Peyer's patch (tissue), 4 donors: ENCODE results near the gene HES4.

ENCODE experiments used
- CTCF ChIP-seq, 6 experiments: fragments of 450-650 bp in 4 of 6; fragments of 200-600 bp in 2 of 6; sonication (generic) in 1 of 6; IDR thresholded peaks; one replicate each; pipeline ENCODE4 v1.5.1; 2017 to 2019; ENCODE audit warnings: antibody characterized with exemption in 6 of 6, mild to moderate bottlenecking in 3 of 6, moderate library complexity in 1 of 6
- POLR2A ChIP-seq, 2 donors: fragments of 450-650 bp; IDR thresholded peaks; one replicate each; pipeline ENCODE4 v1.5.1; 2017; ENCODE audit warnings: antibody characterized with exemption in 2 of 2, mild to moderate bottlenecking in 2 of 2, moderate library complexity in 2 of 2

DNA sequence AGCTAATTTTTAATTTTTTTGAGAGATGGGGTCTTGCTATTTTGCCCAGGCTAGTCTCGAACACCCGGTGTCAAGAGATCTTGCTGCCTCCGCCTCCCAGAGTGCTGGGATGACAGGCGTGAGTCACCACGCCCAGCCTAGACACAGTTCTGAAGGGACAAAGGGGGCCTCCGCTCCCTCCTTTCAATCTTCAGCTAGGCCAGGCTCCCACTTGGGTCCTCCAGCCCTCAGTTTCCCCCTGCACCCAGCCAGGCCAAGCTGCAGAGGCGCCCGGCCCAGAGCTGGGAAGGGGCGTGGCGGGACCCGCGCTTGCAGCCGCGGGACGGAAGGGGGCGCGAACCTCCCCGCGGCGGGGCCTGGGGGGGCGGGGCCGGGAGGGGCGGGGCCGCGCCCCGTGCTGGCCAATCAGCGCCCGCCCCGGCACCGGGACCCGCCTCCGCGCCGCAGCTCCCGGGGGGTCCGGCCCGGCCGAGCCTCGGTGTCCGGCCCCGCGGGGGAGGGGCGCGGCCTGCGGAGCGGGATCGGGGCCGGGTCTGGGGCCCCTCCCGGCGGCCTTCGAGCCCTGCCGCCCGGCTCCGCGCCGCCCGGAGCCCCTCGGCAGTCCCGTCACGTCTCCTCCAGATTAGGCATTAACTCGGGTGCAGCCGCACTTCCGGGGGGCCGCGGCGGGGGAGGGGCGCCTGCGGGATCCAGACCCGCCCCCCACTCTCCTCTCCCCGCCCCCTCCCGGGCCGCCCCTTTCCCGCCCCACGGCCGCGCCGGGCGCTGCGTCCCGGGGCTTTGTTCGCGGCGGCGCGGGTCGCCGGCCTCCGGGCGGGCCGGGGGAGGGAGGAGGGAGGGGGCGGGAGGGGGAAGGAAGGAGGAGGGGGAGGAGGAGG, 19.5 kb upstream of the HES4 start:
- peak in 5 of 6 experiments; percentile 52 to 77 (median 58) for TF ChIP-seq CTCF (IDR thresholded peaks at IDR 0.05)
- TF ChIP-seq POLR2A (IDR thresholded peaks at IDR 0.05): no peak
